GM12891 (cell line): ENCODE results near the gene EXOC3.
A peak's percentile ranks its signal among the peaks of the same experiment; 100 is the strongest.

ENCODE experiments used
- DNase-seq: peaks from one replicate; pipeline ENCODE4 v3.0.0; 2011; ENCODE audit warnings: low spot score; ENCODE audit not compliant: insufficient read length
- FAIRE-seq: peaks from 2 replicates; lab custom pipeline; 2011; peaks lifted over from hg19 to GRCh38; lab: Jason Lieb, UNC
- PAX5 ChIP-seq: IDR thresholded peaks from 2 replicates; pipeline ENCODE4 v1.6.1; 2011; ENCODE audit warnings: low read length, moderate library complexity, mild to moderate bottlenecking; ENCODE audit not compliant: insufficient read depth, severe bottlenecking
- POLR2A ChIP-seq: IDR thresholded peaks from 2 replicates; pipeline ENCODE4 v1.6.1; 2011; ENCODE audit warnings: low read depth, low read length, control low read depth
- POLR2AphosphoS5 ChIP-seq: IDR thresholded peaks from 2 replicates; pipeline ENCODE4 v1.6.1; 2011; ENCODE audit warnings: low read depth, low read length, control low read depth
- POU2F2 ChIP-seq: IDR thresholded peaks from 2 replicates; pipeline ENCODE4 v1.6.1; 2011; ENCODE audit warnings: low read depth, mild to moderate bottlenecking, control low read depth, low read length, moderate library complexity
- SPI1 ChIP-seq: IDR thresholded peaks from 2 replicates; pipeline ENCODE4 v1.6.1; 2011; ENCODE audit warnings: low read depth, low read length, control low read depth
- TAF1 ChIP-seq: IDR thresholded peaks from 2 replicates; pipeline ENCODE4 v1.6.1; 2011; ENCODE audit warnings: low read depth, low read length, control low read depth

The EXOC3 gene

DNA sequence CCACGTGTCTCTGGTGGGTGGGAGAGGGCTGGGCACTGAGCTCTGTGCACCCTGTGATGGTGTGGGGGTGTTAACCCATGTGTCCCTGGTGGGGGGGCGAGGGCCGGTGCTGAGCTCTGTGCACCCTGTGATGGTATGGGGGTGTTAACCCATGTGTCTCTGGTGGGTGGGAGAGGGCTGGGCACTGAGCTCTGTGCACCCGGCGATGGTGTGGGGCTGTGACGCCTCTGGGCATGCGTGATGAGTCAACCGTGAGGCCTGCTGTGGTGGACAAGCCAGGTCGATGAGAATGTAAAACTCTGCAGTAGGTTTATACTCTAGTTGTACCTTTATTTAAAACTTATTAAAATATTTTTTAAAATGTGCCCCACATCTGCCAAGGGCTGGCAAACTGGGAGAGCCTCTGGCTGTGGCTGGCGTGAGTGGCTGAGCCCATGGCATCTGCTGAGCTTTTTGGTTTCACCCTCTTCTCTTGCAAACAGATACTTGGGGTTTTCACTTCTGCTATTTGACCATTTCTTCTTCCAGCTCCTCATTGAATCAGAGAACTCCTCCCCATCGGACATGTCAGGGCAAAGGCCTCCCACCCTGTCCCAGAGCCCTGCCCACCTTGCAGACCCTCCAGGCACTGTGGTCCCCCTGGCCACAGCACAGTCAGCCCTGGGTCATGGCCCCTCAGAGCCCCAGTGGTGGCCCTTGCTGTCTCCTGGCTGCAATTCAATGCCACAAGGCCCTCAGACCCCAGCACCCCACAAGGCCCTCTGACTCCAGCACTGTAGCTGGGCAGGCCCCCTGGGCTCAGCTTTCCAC lies 18.5 kb upstream of the EXOC3 start:
- FAIRE-seq (no peak), DNase-seq (peak; percentile 75)
- TF ChIP-seq TAF1 (0 out of 2 replicates have a peak, but pooled peaks have one; percentile 12), POLR2AphosphoS5 (peak; percentile 19; the same call in 1 of the 2 replicates), POLR2A (0 out of 2 replicates have a peak, but pooled peaks have one; percentile 45), SPI1 (peak; percentile 99), POU2F2 (no peak), PAX5 (no peak)

GRCh38 chr5:425714-426113 lies 17.3 kb upstream of the EXOC3 start:
- FAIRE-seq (no peak), DNase-seq (no peak)
- TF ChIP-seq TAF1 (no peak), PAX5 (no peak), POLR2A (no peak), SPI1 (no peak)

DNA sequence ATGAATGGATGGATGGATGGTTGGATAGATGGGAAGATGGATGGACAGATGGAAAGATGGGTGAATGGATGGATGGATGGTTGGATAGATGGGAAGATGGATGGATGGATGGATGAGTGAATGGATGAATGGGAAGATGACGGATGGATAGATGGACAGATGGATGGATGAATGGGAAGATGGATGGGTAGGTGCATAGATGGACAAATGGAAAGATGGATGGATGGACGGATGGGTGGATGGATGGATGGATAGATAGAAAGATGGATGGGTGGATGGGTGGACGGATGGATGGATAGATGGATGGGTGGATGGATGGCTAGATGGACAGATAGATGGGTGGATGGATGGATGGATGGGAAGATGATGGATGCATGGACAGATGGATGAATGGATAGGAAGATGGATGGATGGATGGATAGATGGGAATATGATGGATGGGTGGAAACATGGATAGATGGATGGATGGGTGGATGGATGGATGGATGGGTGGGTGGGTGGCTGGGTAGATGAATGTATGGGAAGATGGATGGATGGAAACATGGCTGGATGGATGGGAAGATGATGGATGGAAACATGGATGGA lies 16.5 kb upstream of the EXOC3 start:
- FAIRE-seq (peak; percentile 40), DNase-seq (no peak)
- TF ChIP-seq TAF1 (no peak), POU2F2 (no peak), POLR2AphosphoS5 (no peak), PAX5 (no peak), SPI1 (no peak), POLR2A (0 out of 2 replicates have a peak, but pooled peaks have one; percentile 37)

GRCh38 chr5:427415-428087 lies 15.4 kb upstream of the EXOC3 start:
- FAIRE-seq: no peak

GRCh38 chr5:428219-428618 lies 14.8 kb upstream of the EXOC3 start:
- DNase-seq (no peak), FAIRE-seq (no peak)
- TF ChIP-seq PAX5: no peak
- TF ChIP-seq POLR2AphosphoS5: no peak; the same call in 1 of the 2 replicates
- no peak for TF ChIP-seq POLR2A

More at GRCh38 chr5:427415-428087, 15.4 kb upstream of the EXOC3 start:
- TF ChIP-seq SPI1 (no peak), POLR2AphosphoS5 (0 out of 2 replicates have a peak, but pooled peaks have one; percentile 20), POLR2A (peak; percentile 0; the same call in 1 of the 2 replicates)
- no peak for DNase-seq

- no peak for FAIRE-seq
- TF ChIP-seq SPI1 (no peak), POU2F2 (no peak), POLR2AphosphoS5 (no peak), PAX5 (no peak), POLR2A (no peak), TAF1 (no peak)
- DNase-seq: no peak
These were observed 14.1 kb upstream of the EXOC3 start for GRCh38 chr5:428754-429452.

DNA sequence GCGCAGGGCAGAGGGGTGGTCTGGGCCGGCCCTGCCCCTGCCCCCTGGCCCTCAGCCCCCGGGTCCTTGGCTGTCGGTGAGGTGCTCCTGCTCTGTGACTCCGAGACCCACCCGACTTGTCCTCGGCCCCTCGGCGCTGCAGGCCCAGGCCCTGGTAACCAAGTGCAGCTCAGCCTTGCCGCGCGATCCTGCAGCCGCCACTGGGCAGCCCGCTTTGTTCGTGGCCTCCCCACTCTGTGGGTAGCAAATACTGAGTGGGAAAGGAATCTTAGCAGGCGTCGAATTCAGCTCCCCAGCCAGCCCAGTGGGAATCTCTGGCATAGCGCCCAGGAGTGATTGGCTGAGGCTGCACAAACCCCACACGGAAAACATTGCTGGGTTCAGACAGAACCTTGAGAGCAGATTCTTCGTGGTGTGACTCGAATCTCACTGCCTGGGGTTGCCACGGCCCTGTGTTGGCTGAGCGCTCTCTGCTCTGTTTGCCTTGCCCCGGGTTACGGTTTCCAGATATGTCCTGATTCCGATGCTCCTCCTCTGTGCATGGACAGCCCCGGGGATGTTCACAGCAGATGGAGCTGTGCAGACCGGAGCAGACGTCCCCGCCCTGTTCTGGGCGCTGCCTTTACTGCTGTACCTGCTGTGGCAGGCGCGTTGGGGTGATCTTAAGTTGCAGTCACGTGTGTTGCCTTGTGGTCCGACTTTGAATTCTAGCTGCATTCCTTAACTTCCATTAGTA lies 13.4 kb upstream of the EXOC3 start:
- no peak for DNase-seq
- TF ChIP-seq SPI1 (no peak), PAX5 (no peak), POLR2A (no peak), POU2F2 (no peak), POLR2AphosphoS5 (no peak), TAF1 (no peak)
- no peak for FAIRE-seq

- DNase-seq: no peak
- TF ChIP-seq SPI1: no peak
- TF ChIP-seq POLR2A: no peak
- no peak for TF ChIP-seq POLR2AphosphoS5
- no peak for FAIRE-seq
These were observed 12.6 kb upstream of the EXOC3 start for GRCh38 chr5:430214-430925.
